Measurements from ENCODE around the gene ATF7IP.

ATF7IP gene

GRCh38 chr12:14481201-14481600, 115.7 kb downstream of the ATF7IP start:
- DNase-seq (ENCODE audit: low read depth in 2 of 2): no peak

- no peak for DNase-seq (ENCODE audit: low read depth in 2 of 2)
Observed at GRCh38 chr12:14482361-14482760, 116.9 kb downstream of the ATF7IP start.

- no peak for DNase-seq (ENCODE audit: low read depth in 2 of 2)
Observed at GRCh38 chr12:14482886-14483285, 117.4 kb downstream of the ATF7IP start.

GRCh38 chr12:14495326-14495725, 129.8 kb downstream of the ATF7IP start:
- DNase-seq (ENCODE audit: low read depth in 2 of 2): no peak

- DNase-seq (ENCODE audit: low read depth in 2 of 2): no peak
Observed at GRCh38 chr12:14505626-14506596, 140.4 kb downstream of the ATF7IP start.

GRCh38 chr12:14510574-14510973, 145.1 kb downstream of the ATF7IP start:
- DNase-seq (ENCODE audit: low read depth in 2 of 2): no peak

GRCh38 chr12:14514154-14514842, 148.8 kb downstream of the ATF7IP start:
- DNase-seq (ENCODE audit: low read depth in 2 of 2): no peak

- DNase-seq (ENCODE audit: low read depth in 2 of 2): no peak
Observed at GRCh38 chr12:14514946-14515345, 149.5 kb downstream of the ATF7IP start.

GRCh38 chr12:14521822-14522221, 156.3 kb downstream of the ATF7IP start:
- no peak for DNase-seq (ENCODE audit: low read depth in 2 of 2)

- no peak for DNase-seq (ENCODE audit: low read depth in 2 of 2)
Observed at GRCh38 chr12:14525964-14526363, 160.5 kb downstream of the ATF7IP start.

- DNase-seq (ENCODE audit: low read depth in 2 of 2): no peak
Observed at GRCh38 chr12:14532152-14532551, 166.7 kb downstream of the ATF7IP start.

GRCh38 chr12:14537088-14537487, 171.6 kb downstream of the ATF7IP start:
- DNase-seq (ENCODE audit: low read depth in 2 of 2): no peak

GRCh38 chr12:14540801-14541462, 175.4 kb downstream of the ATF7IP start:
- DNase-seq (ENCODE audit: low read depth in 2 of 2): no peak

GRCh38 chr12:14545144-14546124, 180.0 kb downstream of the ATF7IP start:
- DNase-seq (ENCODE audit: low read depth in 2 of 2): no peak

- no peak for DNase-seq (ENCODE audit: low read depth in 2 of 2)
Observed at GRCh38 chr12:14547571-14547970, 182.1 kb downstream of the ATF7IP start.

- DNase-seq (ENCODE audit: low read depth in 2 of 2): no peak
Observed at GRCh38 chr12:14548609-14549008, 183.1 kb downstream of the ATF7IP start.
